ENCODE results near the gene ELK1. TPM values are rescaled to one million over a fixed set of nuclear protein-coding genes. Genes with fewer than 3 reads are reported as not detected.

The ELK1 gene
- total and polyA plus RNA-seq, 2 of the 8 experiments (the other 6 are each of a cell fraction or from before 2014, with no cell fraction given), result 31.9 to 42.2 TPM

GRCh38 chrX:47646636-47647035, 3.7 kb downstream of the ELK1 start:
- Histone ChIP-seq H3K4me3 (ENCODE audit: extremely low read depth in 1 of 4, insufficient read depth in 2 of 4, low read depth in 3 of 4, low read length in 4 of 4) (no peak overlapping the region), H4K91ac (replicated peaks; ENCODE audit: insufficient read length, low read length) (no peak overlapping the region), H4K20me1 (replicated peaks in 1 of 2; ENCODE audit: control insufficient read depth in 1 of 2, insufficient read depth in 2 of 2, low read length in 2 of 2) (peaks cover 0 to 8% of the 10 kb centered on the region in 2 experiments), H3K36me3 (ENCODE audit: control insufficient read depth in 2 of 4, insufficient read depth in 4 of 4, low read length in 3 of 4) (0 out of 8 replicates have a peak, but pooled peaks cover 0 to under 1% (median 0%) of the 10 kb centered on the region in 4 experiments), H3K27ac (ENCODE audit: low read depth, low read length) (no peak overlapping the region), H2BK12ac (ENCODE audit: low read depth, low read length) (no peak overlapping the region), H3K18ac (ENCODE audit: extremely low read depth, low read length) (no peak overlapping the region), H4K5ac (ENCODE audit: insufficient read length, low read depth, low read length) (no peak overlapping the region), H3K27me3 (replicated peaks in 1 of 4; ENCODE audit: control insufficient read depth in 3 of 4, extremely low read depth in 1 of 4, insufficient read depth in 3 of 4, low read length in 3 of 4) (no peaks in the 10 kb centered on the region), H3K4ac (replicated peaks; ENCODE audit: insufficient read length, low read depth, low read length) (no peak overlapping the region), H3K79me2 (ENCODE audit: control insufficient read depth in 1 of 2, insufficient read depth in 2 of 2, low read length in 2 of 2) (peaks cover 4 to 21% of the 10 kb centered on the region in 2 experiments; a peak in 3 of 4 replicates), H3K4me1 (replicated peaks in 1 of 4; ENCODE audit: control insufficient read depth in 3 of 4, insufficient read depth in 4 of 4, low read length in 3 of 4) (peaks cover 0 to 6% (median 1%) of the 10 kb centered on the region in 4 experiments; a peak in 3 of 7 replicates), H4K8ac (ENCODE audit: extremely low read depth, insufficient read depth, low read length) (no peak overlapping the region), H2BK120ac (replicated peaks; ENCODE audit: low read depth, low read length) (no peak overlapping the region), H2BK5ac (ENCODE audit: low read depth, low read length) (no peak overlapping the region), H3K56ac (replicated peaks; ENCODE audit: insufficient read length, low read depth, low read length) (no peak overlapping the region), H3K9me3 (ENCODE audit: insufficient read depth in 2 of 2, low read depth in 1 of 2, low read length in 1 of 2) (no peaks in the 10 kb centered on the region), H3K79me1 (ENCODE audit: low read depth, low read length) (no peaks in the 10 kb centered on the region; the same call in 1 of the 2 replicates), H2AK5ac (ENCODE audit: low read depth, low read length) (no peak overlapping the region), H2AFZ (ENCODE audit: low read length) (no peak overlapping the region), H2BK15ac (ENCODE audit: low read length) (no peak overlapping the region), H3K4me2 (ENCODE audit: insufficient read depth in 1 of 2, low read depth in 2 of 2, low read length in 2 of 2) (no peak overlapping the region), H2BK20ac (ENCODE audit: low read length) (no peak overlapping the region), H3K9ac (replicated peaks in 1 of 4; ENCODE audit: extremely low read depth in 1 of 4, low read depth in 3 of 4, low read length in 3 of 4) (no peak overlapping the region), H3K14ac (ENCODE audit: insufficient read length) (no peak overlapping the region), H3K23ac (ENCODE audit: insufficient read length) (no peak overlapping the region), H3K23me2 (ENCODE audit: low read depth, low read length) (no peaks in the 10 kb centered on the region; the same call in 1 of the 2 replicates)
- FAIRE-seq (no peak), DNase-seq (ENCODE audit: low read depth in 1 of 2, low spot score in 2 of 2) (no peak)
- CTCF ChIA-PET (ENCODE audit: partially characterized antibody), result interaction anchor here (0.6 to 1.5 kb wide), 2 partner anchors 16 to 189 kb away, joined by 3 to 4 read pairs; no protein-coding TSS in a partner anchor
- 96% methylated on average over 6 of the region's 6 CpGs; no CpG with 5 or more reads in 1 of the 2 experiments for WGBS, 2 experiments (ENCODE audit: extremely low coverage in 1 of 2, insufficient coverage in 1 of 2, insufficient read length in 1 of 2, insufficient replicate concordance in 2 of 2, low coverage in 1 of 2, low lambda C conversion rate in 2 of 2, missing lambda C conversion rate in 1 of 2)
- POLR2A ChIA-PET (ENCODE audit: partially characterized antibody), result interaction anchor here (1.4 kb wide), 1 partner anchor 78 kb away, joined by 3 read pairs; no protein-coding TSS in a partner anchor
- no peak for TF ChIP-seq ATF2 (IDR thresholded peaks at IDR 0.05; ENCODE audit: low read length)
- no peak for TF ChIP-seq NANOG (IDR thresholded peaks at IDR 0.05; ENCODE audit: insufficient read depth, low read depth, low read length, poor library complexity, severe bottlenecking)

Data from H1 (cell line).